Neural progenitor cell (in vitro differentiated cells): Measurements from ENCODE around the gene TOR3A. TPM values are rescaled to one million over a fixed set of nuclear protein-coding genes. Genes with fewer than 3 reads are reported as not detected.
"Not testable (repeated sequence)": the region's sequence is repeated elsewhere in the genome, so short reads cannot be mapped to it uniquely, and the experiment has no call there.

ENCODE experiments used
- DNase-seq: peaks from one replicate; pipeline ENCODE4 v3.0.0-alpha.2; 2016; ENCODE audit warnings: low spot score
- H2AFZ ChIP-seq: fragments of 200-600 bp; sonication (generic); replicated peaks from 2 replicates; pipeline ENCODE4 v1.6.1; 2016; ENCODE audit warnings: antibody characterized with exemption
- H3F3A ChIP-seq: fragments of 200-600 bp; sonication (generic); 2 replicates; pipeline ENCODE4 v1.6.1; 2016; ENCODE audit warnings: antibody characterized with exemption, low read depth
- H3K27ac ChIP-seq: fragments of 200-600 bp; sonication (generic); 2 replicates; pipeline ENCODE4 v1.5.1; 2016; ENCODE audit warnings: mild to moderate bottlenecking
- H3K27me3 ChIP-seq: fragments of 200-600 bp; sonication (generic); 2 replicates; pipeline ENCODE4 v1.6.1; 2016; ENCODE audit warnings: mild to moderate bottlenecking, moderate library complexity
- H3K36me3 ChIP-seq: fragments of 200-600 bp; sonication (generic); 2 replicates; pipeline ENCODE4 v1.5.1; 2016
- H3K4me1 ChIP-seq: fragments of 200-600 bp; sonication (generic); 2 replicates; pipeline ENCODE4 v1.6.1; 2016; ENCODE audit warnings: mixed run types
- H3K4me2 ChIP-seq: fragments of 200-600 bp; sonication (generic); 2 replicates; pipeline ENCODE4 v1.6.1; 2016
- H3K4me3 ChIP-seq: fragments of 200-600 bp; sonication (generic); 2 replicates; pipeline ENCODE4 v1.5.1; 2016
- H3K79me2 ChIP-seq: fragments of 200-600 bp; sonication (generic); 2 replicates; pipeline ENCODE4 v1.6.1; 2016; ENCODE audit warnings: low read depth
- H3K9ac ChIP-seq: fragments of 200-600 bp; sonication (generic); 2 replicates; pipeline ENCODE4 v1.6.1; 2016
- H3K9me3 ChIP-seq: fragments of 200-600 bp; sonication (generic); 2 replicates; pipeline ENCODE4 v1.5.1; 2016; ENCODE audit warnings: low read depth
- H4K20me1 ChIP-seq: fragments of 200-600 bp; sonication (generic); 2 replicates; pipeline ENCODE4 v1.6.1; 2016; ENCODE audit warnings: low read depth
- H3K27ac Mint-ChIP-seq: 3 replicates; pipeline ENCODE4 v1.8.0; 2021; ENCODE audit warnings: mixed read lengths
- H3K27me3 Mint-ChIP-seq: 2 replicates; pipeline ENCODE4 v1.8.0; 2022; ENCODE audit warnings: low read depth, mild to moderate bottlenecking, inconsistent platforms, moderate library complexity, mixed read lengths; ENCODE audit not compliant: insufficient read depth
- H3K36me3 Mint-ChIP-seq: 3 replicates; pipeline ENCODE4 v1.8.0; 2021; ENCODE audit warnings: mixed read lengths
- H3K4me1 Mint-ChIP-seq: 3 replicates; pipeline ENCODE4 v1.8.0; 2021; ENCODE audit warnings: mixed read lengths
- H3K4me3 Mint-ChIP-seq: 3 replicates; pipeline ENCODE4 v1.8.0; 2021; ENCODE audit warnings: mild to moderate bottlenecking, moderate library complexity, mixed read lengths
- H3K9me3 Mint-ChIP-seq: 3 replicates; pipeline ENCODE4 v1.8.0; 2020; ENCODE audit warnings: mixed read lengths
- EZH2 ChIP-seq: fragments of 200-600 bp; sonication (generic); IDR thresholded peaks from 2 replicates; pipeline ENCODE4 v1.6.1; 2017; ENCODE audit warnings: antibody characterized with exemption, mild to moderate bottlenecking, moderate library complexity
- EZH2phosphoT487 ChIP-seq: fragments of 200-600 bp; sonication (generic); IDR thresholded peaks from 2 replicates; pipeline ENCODE4 v1.6.1; 2017; ENCODE audit warnings: antibody characterized with exemption
- total RNA-seq: library from RNA; depleted of rRNA; stranded (reverse); fragments of >200 nt; gene quantifications from 2 replicates; pipeline ENCODE4 v1.2.3, GENCODE V29; 2015; ENCODE audit warnings: low replicate concordance
- TF ChIP-seq, protein P1 (sequence below): fragments of 200-600 bp; sonication (generic); IDR thresholded peaks from 2 replicates; pipeline ENCODE4 v1.5.1; 2017; ENCODE audit warnings: antibody characterized with exemption, mild to moderate bottlenecking

The TOR3A gene
- total RNA-seq, 1 donor from 2014 or later, result 18.2 TPM

GRCh38 chr1:179038528-179039281, 43.2 kb upstream of the TOR3A start:
- H3K9ac ChIP-seq, result no peak overlapping the region
- no peak overlapping the region for H3K4me2 ChIP-seq
- Mint-ChIP-seq H3K9me3 (peaks cover 20% of the 10 kb centered on the region), H3K4me3 (no peak overlapping the region), H3K27me3 (peaks cover 2% of the 10 kb centered on the region), H3K27ac (no peak overlapping the region), H3K4me1 (peaks cover 11% of the 10 kb centered on the region), H3K36me3 (peaks cover 23% of the 10 kb centered on the region)
- H3K27me3 ChIP-seq, result no peaks in the 10 kb centered on the region
- peaks cover 9% of the 10 kb centered on the region for H3K4me1 ChIP-seq
- H3K4me3 ChIP-seq, result no peak overlapping the region
- no peaks in the 10 kb centered on the region for H3K36me3 ChIP-seq
- H4K20me1 ChIP-seq, result peaks cover 2% of the 10 kb centered on the region
- no peaks in the 10 kb centered on the region for H3F3A ChIP-seq
- no peak overlapping the region for H3K27ac ChIP-seq
- H2AFZ ChIP-seq, result no peak overlapping the region
- H3K79me2 ChIP-seq, result peaks cover 63% of the 10 kb centered on the region
- TF ChIP-seq, protein P1, sequence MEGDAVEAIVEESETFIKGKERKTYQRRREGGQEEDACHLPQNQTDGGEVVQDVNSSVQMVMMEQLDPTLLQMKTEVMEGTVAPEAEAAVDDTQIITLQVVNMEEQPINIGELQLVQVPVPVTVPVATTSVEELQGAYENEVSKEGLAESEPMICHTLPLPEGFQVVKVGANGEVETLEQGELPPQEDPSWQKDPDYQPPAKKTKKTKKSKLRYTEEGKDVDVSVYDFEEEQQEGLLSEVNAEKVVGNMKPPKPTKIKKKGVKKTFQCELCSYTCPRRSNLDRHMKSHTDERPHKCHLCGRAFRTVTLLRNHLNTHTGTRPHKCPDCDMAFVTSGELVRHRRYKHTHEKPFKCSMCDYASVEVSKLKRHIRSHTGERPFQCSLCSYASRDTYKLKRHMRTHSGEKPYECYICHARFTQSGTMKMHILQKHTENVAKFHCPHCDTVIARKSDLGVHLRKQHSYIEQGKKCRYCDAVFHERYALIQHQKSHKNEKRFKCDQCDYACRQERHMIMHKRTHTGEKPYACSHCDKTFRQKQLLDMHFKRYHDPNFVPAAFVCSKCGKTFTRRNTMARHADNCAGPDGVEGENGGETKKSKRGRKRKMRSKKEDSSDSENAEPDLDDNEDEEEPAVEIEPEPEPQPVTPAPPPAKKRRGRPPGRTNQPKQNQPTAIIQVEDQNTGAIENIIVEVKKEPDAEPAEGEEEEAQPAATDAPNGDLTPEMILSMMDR, result no peak
- TF ChIP-seq EZH2 (no peak), EZH2phosphoT487 (no peak)
- no peak for DNase-seq
- H3K9me3 ChIP-seq, result no peaks in the 10 kb centered on the region

DNA sequence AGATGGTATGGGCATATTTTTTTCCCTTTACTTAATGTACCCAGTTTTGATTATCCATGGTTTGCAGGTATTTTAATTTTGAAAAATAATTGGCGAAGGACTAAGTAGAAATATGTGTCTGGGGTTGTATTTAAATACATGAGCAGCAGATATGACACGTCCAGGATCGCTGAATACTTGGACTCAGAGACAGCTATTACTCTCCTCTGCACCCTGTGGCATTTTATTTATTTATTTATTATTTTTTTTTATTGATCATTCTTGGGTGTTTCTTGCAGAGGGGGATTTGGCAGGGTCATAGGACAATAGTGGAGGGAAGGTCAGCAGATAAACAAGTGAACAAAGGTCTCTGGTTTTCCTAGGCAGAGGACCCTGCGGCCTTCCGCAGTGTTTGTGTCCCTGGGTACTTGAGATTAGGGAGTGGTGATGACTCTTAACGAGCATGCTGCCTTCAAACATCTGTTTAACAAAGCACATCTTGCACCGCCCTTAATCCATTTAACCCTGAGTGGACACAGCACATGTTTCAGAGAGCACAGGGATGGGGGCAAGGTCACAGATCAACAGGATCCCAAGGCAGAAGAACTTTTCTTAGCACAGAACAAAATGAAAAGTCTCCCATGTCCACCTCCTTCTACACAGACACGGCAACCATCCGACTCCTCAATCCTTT, 42.2 kb upstream of the TOR3A start:
- peaks cover 62% of the 10 kb centered on the region for H3K79me2 ChIP-seq
- not testable (repeated sequence) for H4K20me1 ChIP-seq, H2AFZ ChIP-seq, H3K27me3 Mint-ChIP-seq, DNase-seq, H3K4me2 ChIP-seq, H3F3A ChIP-seq, H3K4me3 ChIP-seq, H3K27ac ChIP-seq, H3K4me1 Mint-ChIP-seq, H3K4me1 ChIP-seq, H3K9ac ChIP-seq, H3K27me3 ChIP-seq, H3K4me3 Mint-ChIP-seq, H3K36me3 ChIP-seq, H3K9me3 ChIP-seq, H3K27ac Mint-ChIP-seq
- H3K36me3 Mint-ChIP-seq, result peaks cover 29% of the 10 kb centered on the region
- peaks cover 24% of the 10 kb centered on the region for H3K9me3 Mint-ChIP-seq

GRCh38 chr1:179040175-179040551, 41.7 kb upstream of the TOR3A start:
- not testable (repeated sequence) for H3K4me3 Mint-ChIP-seq, H3K27me3 ChIP-seq, H4K20me1 ChIP-seq, H3K9ac ChIP-seq, H3K4me3 ChIP-seq, H3K27ac Mint-ChIP-seq, H3K4me1 Mint-ChIP-seq, H3K36me3 ChIP-seq, DNase-seq, H3K27ac ChIP-seq, H3K9me3 ChIP-seq, H3K4me2 ChIP-seq, H3K4me1 ChIP-seq, H2AFZ ChIP-seq, H3F3A ChIP-seq, H3K27me3 Mint-ChIP-seq
- peaks cover 62% of the 10 kb centered on the region for H3K79me2 ChIP-seq
- Mint-ChIP-seq H3K36me3 (peaks cover 31% of the 10 kb centered on the region), H3K9me3 (peaks cover 24% of the 10 kb centered on the region)

DNA sequence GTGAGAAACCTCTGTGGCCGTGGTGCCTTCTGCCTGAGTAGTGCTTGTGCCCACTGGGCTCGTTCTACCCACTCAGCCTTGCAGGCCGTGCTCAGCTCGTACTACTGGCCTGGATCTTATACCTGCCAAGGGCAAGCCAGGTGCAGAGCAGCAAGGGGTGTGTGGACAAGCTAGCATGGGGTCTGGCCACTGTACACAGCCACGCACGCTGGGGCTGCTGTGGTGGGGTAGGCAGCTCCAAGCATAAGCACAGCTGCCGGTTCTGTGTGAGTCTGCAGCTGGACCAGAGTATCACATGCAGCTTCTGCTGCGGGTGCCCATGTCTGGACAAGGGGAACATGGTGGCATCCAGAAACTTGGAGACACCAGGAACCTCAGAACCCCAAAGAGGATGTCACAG, 39.8 kb upstream of the TOR3A start:
- no peak overlapping the region for H3K9ac ChIP-seq
- Mint-ChIP-seq H3K9me3 (peaks cover 27% of the 10 kb centered on the region), H3K4me3 (no peak overlapping the region), H3K36me3 (peaks cover 27% of the 10 kb centered on the region), H3K4me1 (no peaks in the 10 kb centered on the region), H3K27ac (no peak overlapping the region), H3K27me3 (peaks cover 2% of the 10 kb centered on the region)
- no peak for TF ChIP-seq EZH2phosphoT487
- no peak for TF ChIP-seq EZH2
- TF ChIP-seq, protein P1, result no peak
- H3F3A ChIP-seq, result no peaks in the 10 kb centered on the region
- no peaks in the 10 kb centered on the region for H3K36me3 ChIP-seq
- no peak for DNase-seq
- no peaks in the 10 kb centered on the region for H3K27me3 ChIP-seq
- H3K79me2 ChIP-seq, result peaks cover 46% of the 10 kb centered on the region
- no peak overlapping the region for H3K27ac ChIP-seq
- no peak overlapping the region for H3K4me3 ChIP-seq
- H3K4me2 ChIP-seq, result no peak overlapping the region
- peaks cover 9% of the 10 kb centered on the region for H3K4me1 ChIP-seq
- H4K20me1 ChIP-seq, result no peaks in the 10 kb centered on the region
- H2AFZ ChIP-seq, result no peak overlapping the region
- no peaks in the 10 kb centered on the region for H3K9me3 ChIP-seq
